Colonic mucosa (tissue), 4 donors: Measurements from ENCODE around the gene ABCA4. TPM values are rescaled to one million over a fixed set of nuclear protein-coding genes. Genes with fewer than 3 reads are reported as not detected.

Experiments
- DNase-seq: peaks from one replicate; pipeline ENCODE4 v3.0.0-alpha.2; 2020
- H3K27ac ChIP-seq: fragments of 200-600 bp; one replicate; pipeline ENCODE4 v1.8.0; 2021
- H3K27me3 ChIP-seq: fragments of 200-600 bp; one replicate; pipeline ENCODE4 v1.8.0; 2021
- H3K36me3 ChIP-seq: fragments of 200-600 bp; one replicate; pipeline ENCODE4 v1.8.0; 2021
- H3K4me1 ChIP-seq: fragments of 200-600 bp; one replicate; pipeline ENCODE4 v1.8.0; 2021; ENCODE audit warnings: mild to moderate bottlenecking
- H3K4me3 ChIP-seq: fragments of 200-600 bp; one replicate; pipeline ENCODE4 v1.8.0; 2021
- H3K9ac ChIP-seq, 2 donors: one replicate each; pipeline ENCODE4 v1.7.0; 2013; ENCODE audit warnings: control low read depth in 2 of 2, low read depth in 2 of 2, low read length in 2 of 2
- H3K9me3 ChIP-seq: fragments of 200-600 bp; one replicate; pipeline ENCODE4 v1.8.0; 2021
- intact Hi-C: fragments of 100-400 bp; cut with DNase I; formaldehyde crosslinking; loops from one replicate; pipeline ENCODE4 v1.14.1; 2022
- total RNA-seq, 2 donors: library from RNA; stranded (reverse); fragmentation: NEBNext Ultra II Directional in 1 of 2; extraction: Animal tissue kit (Norgen Biotek cat#: 25700) in 1 of 2; gene quantifications; one replicate each; pipeline ENCODE4 v1.2.1, GENCODE V29; 2021
- TF ChIP-seq, protein P1 (sequence below): fragments of 200-600 bp; IDR thresholded peaks from one replicate; pipeline ENCODE4 v1.8.0; 2022; ENCODE audit warnings: antibody characterized with exemption, mild to moderate bottlenecking
- donor health status: healthy.
- donor health status: DM: no; HTN: no; CAD: no.
- donor health status: DM: no; HTN: no; CAD: no.

The ABCA4 gene
- total RNA-seq, 2 donors from 2014 or later: 0.02 to 0.27 TPM

GRCh38 chr1:94106716-94107115 lies 14.2 kb downstream of the ABCA4 start:
- no peaks in the 10 kb centered on the region for H3K27me3 ChIP-seq
- no peak overlapping the region for H3K4me3 ChIP-seq
- intact Hi-C loops: no loop called here

GRCh38 chr1:94105957-94106529 lies 14.9 kb downstream of the ABCA4 start:
- no peaks in the 10 kb centered on the region for H3K36me3 ChIP-seq
- no peaks in the 10 kb centered on the region for H3K27me3 ChIP-seq
- no peak for DNase-seq
- H3K27ac ChIP-seq: no peak overlapping the region
- TF ChIP-seq, protein P1, sequence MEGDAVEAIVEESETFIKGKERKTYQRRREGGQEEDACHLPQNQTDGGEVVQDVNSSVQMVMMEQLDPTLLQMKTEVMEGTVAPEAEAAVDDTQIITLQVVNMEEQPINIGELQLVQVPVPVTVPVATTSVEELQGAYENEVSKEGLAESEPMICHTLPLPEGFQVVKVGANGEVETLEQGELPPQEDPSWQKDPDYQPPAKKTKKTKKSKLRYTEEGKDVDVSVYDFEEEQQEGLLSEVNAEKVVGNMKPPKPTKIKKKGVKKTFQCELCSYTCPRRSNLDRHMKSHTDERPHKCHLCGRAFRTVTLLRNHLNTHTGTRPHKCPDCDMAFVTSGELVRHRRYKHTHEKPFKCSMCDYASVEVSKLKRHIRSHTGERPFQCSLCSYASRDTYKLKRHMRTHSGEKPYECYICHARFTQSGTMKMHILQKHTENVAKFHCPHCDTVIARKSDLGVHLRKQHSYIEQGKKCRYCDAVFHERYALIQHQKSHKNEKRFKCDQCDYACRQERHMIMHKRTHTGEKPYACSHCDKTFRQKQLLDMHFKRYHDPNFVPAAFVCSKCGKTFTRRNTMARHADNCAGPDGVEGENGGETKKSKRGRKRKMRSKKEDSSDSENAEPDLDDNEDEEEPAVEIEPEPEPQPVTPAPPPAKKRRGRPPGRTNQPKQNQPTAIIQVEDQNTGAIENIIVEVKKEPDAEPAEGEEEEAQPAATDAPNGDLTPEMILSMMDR: no peak
- H3K9ac ChIP-seq: no peak overlapping the region
- H3K4me3 ChIP-seq: no peak overlapping the region
- H3K4me1 ChIP-seq: no peaks in the 10 kb centered on the region
- no peaks in the 10 kb centered on the region for H3K9me3 ChIP-seq
- intact Hi-C loops: no loop called here

More at GRCh38 chr1:94106716-94107115, 14.2 kb downstream of the ABCA4 start:
- Histone ChIP-seq H3K36me3 (no peaks in the 10 kb centered on the region), H3K4me1 (no peaks in the 10 kb centered on the region), H3K9ac (no peak overlapping the region), H3K27ac (no peak overlapping the region), H3K9me3 (no peaks in the 10 kb centered on the region)
- TF ChIP-seq, protein P1: no peak
- DNase-seq: no peak

- intact Hi-C loops: no loop called here
- TF ChIP-seq, protein P1: no peak
Observed at GRCh38 chr1:94105581-94105952, 15.4 kb downstream of the ABCA4 start.

GRCh38 chr1:94104776-94105580 lies 16.0 kb downstream of the ABCA4 start:
- no peaks in the 10 kb centered on the region for H3K36me3 ChIP-seq
- intact Hi-C loops: no loop called here
- TF ChIP-seq, protein P1: no peak
- no peak for DNase-seq
- no peaks in the 10 kb centered on the region for H3K4me1 ChIP-seq
- H3K9ac ChIP-seq: no peak overlapping the region
- H3K27me3 ChIP-seq: no peaks in the 10 kb centered on the region
- no peaks in the 10 kb centered on the region for H3K9me3 ChIP-seq
- H3K27ac ChIP-seq: no peak overlapping the region
- H3K4me3 ChIP-seq: no peak overlapping the region

More at GRCh38 chr1:94105581-94105952, 15.4 kb downstream of the ABCA4 start:
- H3K4me3 ChIP-seq: no peak overlapping the region
- H3K36me3 ChIP-seq: no peaks in the 10 kb centered on the region
- DNase-seq: no peak
- no peaks in the 10 kb centered on the region for H3K4me1 ChIP-seq
- H3K9ac ChIP-seq: no peak overlapping the region
- no peaks in the 10 kb centered on the region for H3K27me3 ChIP-seq
- no peaks in the 10 kb centered on the region for H3K9me3 ChIP-seq
- H3K27ac ChIP-seq: no peak overlapping the region

DNA sequence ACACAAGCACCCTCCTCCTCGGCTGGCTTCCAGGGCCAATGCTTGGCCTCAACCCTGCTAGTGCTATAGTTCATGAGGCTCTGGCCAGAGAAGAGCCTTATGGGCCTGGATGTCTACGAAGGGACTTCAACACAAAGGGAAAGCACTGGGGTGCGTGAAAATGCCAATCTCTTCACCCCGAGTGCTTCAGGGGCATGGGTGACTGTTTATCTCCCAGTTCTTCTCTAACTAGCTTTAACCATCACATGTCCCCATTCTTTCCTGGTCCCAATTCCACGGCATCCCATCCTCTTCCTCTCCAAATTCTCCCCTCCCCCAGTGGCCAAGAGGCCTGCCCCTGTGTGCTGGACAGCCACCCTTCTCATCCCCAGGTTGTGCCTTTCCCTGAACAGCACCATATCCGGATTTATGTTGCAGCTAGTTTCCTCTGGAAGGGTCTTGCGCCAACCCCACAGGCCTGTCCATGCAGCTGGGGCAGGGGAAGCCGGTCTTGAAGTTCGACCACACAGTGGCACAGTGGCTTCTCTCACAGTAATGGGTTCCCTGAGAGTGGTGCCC lies 16.7 kb downstream of the ABCA4 start:
- Histone ChIP-seq H3K4me3 (no peak overlapping the region), H3K9ac (no peak overlapping the region), H3K27ac (no peak overlapping the region), H3K36me3 (no peaks in the 10 kb centered on the region), H3K27me3 (no peaks in the 10 kb centered on the region), H3K9me3 (no peaks in the 10 kb centered on the region), H3K4me1 (no peaks in the 10 kb centered on the region)
- TF ChIP-seq, protein P1: no peak
- DNase-seq: no peak
- intact Hi-C loops: no loop called here
